Measurements from ENCODE around the gene ARHGEF17.

Gene ARHGEF17

DNA sequence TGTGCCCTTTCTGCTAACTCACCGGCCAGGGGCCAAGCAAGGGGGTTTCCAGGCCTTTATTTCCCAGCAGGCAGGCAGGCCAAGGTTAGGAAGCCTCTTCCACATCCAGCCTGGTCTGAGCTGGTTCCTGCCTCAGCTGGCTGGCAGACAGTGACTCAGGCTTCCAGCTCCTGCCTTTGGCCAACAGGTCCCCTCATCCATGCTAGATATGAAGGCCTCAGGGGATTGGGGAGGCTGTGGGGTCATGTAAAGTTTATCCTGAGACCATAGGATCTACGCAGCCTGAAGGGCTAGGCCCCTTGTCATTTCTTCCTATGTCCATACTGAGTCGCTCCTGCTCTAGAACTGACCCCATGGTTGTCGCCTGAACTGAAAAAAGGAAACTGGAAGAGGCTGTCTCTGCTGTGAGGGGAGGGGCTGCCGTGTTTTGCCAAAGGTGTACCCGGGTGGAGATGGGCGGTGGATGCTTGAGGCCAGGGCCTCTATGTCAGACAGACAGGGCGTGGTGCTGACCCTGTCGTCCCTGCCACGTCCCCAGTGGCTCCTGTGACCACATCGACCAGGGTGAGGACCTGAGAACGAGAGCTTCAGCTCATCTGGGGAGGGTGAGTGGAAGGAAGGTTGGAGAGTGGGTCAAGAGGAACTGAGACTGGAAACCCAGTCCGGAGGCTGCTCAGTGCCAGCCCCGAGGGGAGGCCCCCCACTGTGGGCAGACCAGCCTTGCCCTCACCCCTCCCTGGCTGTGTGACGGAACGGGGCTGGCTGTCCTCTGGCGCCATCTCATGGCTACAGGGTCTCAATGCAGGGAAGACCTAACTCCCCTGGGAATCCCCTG lies 19.0 kb upstream of the ARHGEF17 start:
- DNase-seq (ENCODE audit: low spot score) = peak; percentile 84
- TF ChIP-seq, protein P1, sequence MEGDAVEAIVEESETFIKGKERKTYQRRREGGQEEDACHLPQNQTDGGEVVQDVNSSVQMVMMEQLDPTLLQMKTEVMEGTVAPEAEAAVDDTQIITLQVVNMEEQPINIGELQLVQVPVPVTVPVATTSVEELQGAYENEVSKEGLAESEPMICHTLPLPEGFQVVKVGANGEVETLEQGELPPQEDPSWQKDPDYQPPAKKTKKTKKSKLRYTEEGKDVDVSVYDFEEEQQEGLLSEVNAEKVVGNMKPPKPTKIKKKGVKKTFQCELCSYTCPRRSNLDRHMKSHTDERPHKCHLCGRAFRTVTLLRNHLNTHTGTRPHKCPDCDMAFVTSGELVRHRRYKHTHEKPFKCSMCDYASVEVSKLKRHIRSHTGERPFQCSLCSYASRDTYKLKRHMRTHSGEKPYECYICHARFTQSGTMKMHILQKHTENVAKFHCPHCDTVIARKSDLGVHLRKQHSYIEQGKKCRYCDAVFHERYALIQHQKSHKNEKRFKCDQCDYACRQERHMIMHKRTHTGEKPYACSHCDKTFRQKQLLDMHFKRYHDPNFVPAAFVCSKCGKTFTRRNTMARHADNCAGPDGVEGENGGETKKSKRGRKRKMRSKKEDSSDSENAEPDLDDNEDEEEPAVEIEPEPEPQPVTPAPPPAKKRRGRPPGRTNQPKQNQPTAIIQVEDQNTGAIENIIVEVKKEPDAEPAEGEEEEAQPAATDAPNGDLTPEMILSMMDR (IDR thresholded peaks at IDR 0.05; ENCODE audit: extremely low read depth, insufficient read depth, missing control alignments) = peak; percentile 91
- in situ Hi-C loops (cut with MboI; ENCODE audit: low pct_unique_long_range_greater_than_20kb, low sequenced_read_pairs, unreplicated experiment) = no loop called here

DNA sequence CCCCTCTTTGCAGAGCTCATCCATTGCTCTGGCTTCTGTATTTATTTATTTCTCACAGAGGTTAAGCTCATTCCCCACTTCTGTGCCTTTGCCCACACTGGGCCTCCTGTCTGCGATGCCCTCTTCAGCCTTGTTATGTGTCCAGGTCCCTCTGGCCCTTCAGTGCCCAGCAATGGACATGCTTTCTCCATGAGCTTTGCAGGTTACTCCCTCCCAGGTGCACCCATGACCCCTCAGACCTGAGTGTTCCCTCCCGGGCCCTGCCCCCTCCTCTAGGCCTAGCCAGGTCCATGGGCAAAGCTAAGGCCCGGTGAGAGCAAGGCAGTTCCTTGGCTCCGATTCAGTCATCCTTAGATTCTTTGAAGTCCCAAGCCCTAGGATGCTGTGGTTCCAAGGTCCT lies 17.5 kb upstream of the ARHGEF17 start:
- in situ Hi-C loops (cut with MboI; ENCODE audit: low pct_unique_long_range_greater_than_20kb, low sequenced_read_pairs, unreplicated experiment) = loop anchor here (5.0 kb wide), 1 partner anchor 47 kb away; no protein-coding TSS in a partner anchor
- no peak for DNase-seq (ENCODE audit: low spot score)
- TF ChIP-seq, protein P1 (IDR thresholded peaks at IDR 0.05; ENCODE audit: extremely low read depth, insufficient read depth, missing control alignments) = no peak

DNA sequence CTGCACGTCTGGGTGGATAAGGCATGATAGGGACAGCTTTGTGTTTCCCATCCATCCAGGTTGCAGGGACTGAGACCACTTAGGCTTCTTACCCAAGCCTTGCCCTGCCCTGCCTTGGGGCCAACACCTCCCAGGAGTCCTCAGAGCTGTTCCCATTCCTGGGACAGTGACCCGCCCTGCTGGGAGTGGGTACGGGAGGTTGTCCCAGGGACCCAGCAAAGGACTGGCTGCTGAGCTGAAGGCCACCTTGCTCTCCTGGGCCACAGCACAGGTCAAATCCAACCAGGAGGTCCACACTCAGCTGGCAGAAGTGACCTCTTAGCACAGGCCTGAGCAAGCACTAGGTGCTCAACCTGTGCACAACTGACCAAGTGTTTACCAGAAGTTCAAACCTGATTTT lies 16.9 kb upstream of the ARHGEF17 start:
- in situ Hi-C loops (cut with MboI; ENCODE audit: low pct_unique_long_range_greater_than_20kb, low sequenced_read_pairs, unreplicated experiment) = loop anchor here (5.0 kb wide), 1 partner anchor 46 kb away; no protein-coding TSS in a partner anchor
- DNase-seq (ENCODE audit: low spot score) = no peak
- TF ChIP-seq, protein P1 (IDR thresholded peaks at IDR 0.05; ENCODE audit: extremely low read depth, insufficient read depth, missing control alignments) = no peak

DNA sequence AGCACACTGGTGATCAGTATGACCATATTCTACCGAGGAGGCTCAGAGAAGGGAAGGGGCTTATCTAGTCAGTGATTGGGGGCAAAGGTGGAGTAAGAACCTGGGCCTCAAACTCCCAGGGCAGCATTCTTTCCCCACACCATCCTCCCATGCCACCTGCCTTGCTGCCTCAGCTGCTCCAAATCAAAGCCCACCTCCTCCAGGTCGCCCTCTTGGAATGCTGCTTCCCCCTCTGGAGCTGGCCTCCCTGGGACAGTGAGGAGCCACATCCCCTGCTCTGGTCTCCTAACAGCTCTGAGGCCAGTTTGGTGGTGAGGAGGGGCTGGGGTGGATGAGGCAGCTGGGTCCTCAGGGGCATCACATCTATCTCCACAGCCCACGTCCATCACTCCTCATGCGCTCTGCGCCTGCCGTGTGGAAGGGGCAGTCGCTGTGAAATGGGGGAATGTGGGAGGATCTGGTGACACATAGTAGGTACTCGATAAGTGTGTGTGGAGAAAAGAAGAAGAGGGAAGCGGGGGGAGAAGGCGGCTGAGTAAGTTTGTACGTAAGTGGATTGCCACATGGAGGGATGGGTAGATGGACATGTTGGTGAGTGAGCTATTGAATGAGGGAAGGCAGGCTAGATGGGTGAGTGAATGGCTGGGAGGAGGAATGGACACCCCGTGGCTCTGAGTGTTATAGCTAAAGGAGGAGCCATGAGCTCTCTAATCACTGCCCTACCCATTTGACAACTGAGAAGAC lies 16.1 kb upstream of the ARHGEF17 start:
- DNase-seq (ENCODE audit: low spot score) = no peak
- TF ChIP-seq, protein P1 (IDR thresholded peaks at IDR 0.05; ENCODE audit: extremely low read depth, insufficient read depth, missing control alignments) = no peak
- in situ Hi-C loops (cut with MboI; ENCODE audit: low pct_unique_long_range_greater_than_20kb, low sequenced_read_pairs, unreplicated experiment) = loop anchor here (5.0 kb wide), 1 partner anchor 45 kb away; no protein-coding TSS in a partner anchor

DNA sequence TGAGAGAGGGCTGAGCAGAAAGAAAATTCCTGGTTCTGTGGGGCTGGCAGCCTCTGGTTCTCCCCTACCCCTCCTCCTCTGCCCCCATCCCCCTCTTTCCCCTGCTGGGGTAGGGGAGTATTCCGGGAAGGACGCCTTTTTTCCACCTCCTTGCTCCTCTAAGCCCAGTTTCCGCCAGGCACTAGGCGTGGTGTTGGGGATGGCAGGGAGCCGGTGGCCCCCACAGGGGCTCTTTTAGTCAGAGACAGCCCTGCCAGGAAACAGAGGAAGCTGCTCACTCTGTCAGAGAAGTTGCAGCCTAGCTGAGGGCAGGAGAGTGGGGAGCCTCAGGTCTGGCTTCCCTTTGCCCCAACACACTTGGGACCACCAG lies 15.6 kb upstream of the ARHGEF17 start:
- DNase-seq (ENCODE audit: low spot score) = no peak
- in situ Hi-C loops (cut with MboI; ENCODE audit: low pct_unique_long_range_greater_than_20kb, low sequenced_read_pairs, unreplicated experiment) = loop anchor here (5.0 kb wide), 1 partner anchor 45 kb away; no protein-coding TSS in a partner anchor
- TF ChIP-seq, protein P1 (IDR thresholded peaks at IDR 0.05; ENCODE audit: extremely low read depth, insufficient read depth, missing control alignments) = no peak

DNA sequence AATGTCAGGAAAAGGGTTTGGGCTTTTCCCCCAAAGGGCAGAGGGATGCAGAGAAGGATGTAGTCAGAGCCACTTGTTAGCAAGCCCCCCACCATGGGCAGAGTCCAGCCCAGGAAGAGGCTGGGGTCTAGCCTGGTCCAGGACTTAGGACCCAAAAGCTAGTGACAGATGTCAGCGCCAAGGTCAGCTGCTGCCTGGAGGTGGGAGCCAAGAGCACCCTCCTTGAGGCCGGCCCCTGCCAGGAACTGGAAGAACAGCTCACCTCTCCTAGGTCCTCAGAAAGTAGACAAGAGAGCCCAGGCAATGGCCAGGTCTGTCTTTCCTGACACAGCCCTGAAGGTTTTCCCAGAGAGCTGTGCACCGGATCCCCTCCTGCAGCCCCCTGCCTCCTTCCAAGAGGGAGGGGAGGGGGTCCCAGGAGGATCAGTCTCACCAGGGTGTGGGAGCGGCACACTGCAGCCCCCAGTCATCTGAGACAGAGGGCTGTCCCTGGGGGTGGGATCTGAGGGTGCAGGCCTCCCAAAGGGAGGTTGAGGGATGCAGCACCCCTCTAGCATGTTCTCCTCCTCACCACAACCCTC lies 14.6 kb upstream of the ARHGEF17 start:
- no peak for DNase-seq (ENCODE audit: low spot score)
- TF ChIP-seq, protein P1 (IDR thresholded peaks at IDR 0.05; ENCODE audit: extremely low read depth, insufficient read depth, missing control alignments) = no peak
- in situ Hi-C loops (cut with MboI; ENCODE audit: low pct_unique_long_range_greater_than_20kb, low sequenced_read_pairs, unreplicated experiment) = loop anchor here (5.0 kb wide), 1 partner anchor 44 kb away; no protein-coding TSS in a partner anchor

Measured in GM13977 (cell line).